ENCODE data around the gene DAAM2.

The DAAM2 gene

GRCh38 chr6:39948199-39948791 lies 156.1 kb downstream of the DAAM2 start:
- no peak overlapping the region for H3K4me3 ChIP-seq (ENCODE audit: low read length)
- TF ChIP-seq ZNF274 (IDR thresholded peaks at IDR 0.05; ENCODE audit: low read depth, low read length): no peak

GRCh38 chr6:39950125-39950720 lies 158.0 kb downstream of the DAAM2 start:
- TF ChIP-seq ZNF274 (IDR thresholded peaks at IDR 0.05; ENCODE audit: low read depth, low read length): no peak
- H3K4me3 ChIP-seq (ENCODE audit: low read length): no peak overlapping the region

GRCh38 chr6:39951191-39951590 lies 159.0 kb downstream of the DAAM2 start:
- no peak overlapping the region for H3K4me3 ChIP-seq (ENCODE audit: low read length)
- no peak for TF ChIP-seq ZNF274 (IDR thresholded peaks at IDR 0.05; ENCODE audit: low read depth, low read length)

DNA sequence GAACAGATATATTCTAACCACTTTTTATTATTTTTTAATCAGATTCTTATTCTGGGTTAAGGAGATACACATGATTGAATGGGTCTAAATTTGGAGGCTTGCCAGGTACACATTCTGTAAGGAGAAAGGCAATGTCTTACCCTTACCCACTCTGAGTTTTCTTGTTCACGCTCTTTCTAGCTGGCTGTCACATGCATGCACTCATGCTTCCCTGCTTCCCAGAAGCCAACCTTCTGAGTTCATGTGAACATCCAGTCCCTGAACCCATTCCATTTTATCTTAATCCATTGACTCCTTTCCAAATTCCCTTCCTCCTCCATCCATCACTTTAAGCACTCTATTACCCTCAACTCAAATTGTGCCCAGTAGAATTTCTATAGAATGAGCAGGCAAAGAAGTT lies 159.5 kb downstream of the DAAM2 start:
- TF ChIP-seq ZNF274 (IDR thresholded peaks at IDR 0.05; ENCODE audit: low read depth, low read length): no peak
- no peak overlapping the region for H3K4me3 ChIP-seq (ENCODE audit: low read length)

GRCh38 chr6:39952167-39952566 lies 160.0 kb downstream of the DAAM2 start:
- no peak for TF ChIP-seq ZNF274 (IDR thresholded peaks at IDR 0.05; ENCODE audit: low read depth, low read length)

DNA sequence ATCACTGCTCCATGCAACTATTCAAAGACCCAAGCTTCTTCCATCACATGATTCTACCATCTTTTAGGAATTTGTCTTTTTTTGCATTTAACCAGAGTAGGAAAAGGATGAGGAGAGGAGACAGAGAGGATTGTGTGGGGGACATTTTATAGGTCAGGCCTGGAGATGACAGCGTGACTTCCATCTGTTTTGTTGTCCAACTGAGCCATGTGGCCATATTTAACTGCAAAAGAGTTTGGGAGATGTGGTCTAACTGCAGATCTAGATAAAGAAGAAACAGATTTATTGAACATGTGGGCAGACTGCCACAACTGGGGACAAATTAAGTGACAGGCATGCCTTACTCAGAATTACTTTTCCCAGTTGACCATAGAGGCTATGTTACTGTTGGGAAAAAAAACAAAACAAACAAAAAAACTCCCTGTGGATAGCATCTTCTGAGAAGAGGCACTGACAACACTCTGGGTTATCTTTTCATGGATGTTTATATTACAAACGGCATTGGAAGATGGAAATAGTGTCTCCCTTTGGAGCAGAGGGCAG lies 161.0 kb downstream of the DAAM2 start:
- no peak for TF ChIP-seq ZNF274 (IDR thresholded peaks at IDR 0.05; ENCODE audit: low read depth, low read length)
- no peak overlapping the region for H3K4me3 ChIP-seq (ENCODE audit: low read length)

More at GRCh38 chr6:39952167-39952566, 160.0 kb downstream of the DAAM2 start:
- H3K4me3 ChIP-seq (ENCODE audit: low read length): no peak overlapping the region
